Lower lobe of right lung (tissue), 2 donors: ENCODE results near the gene SLAMF8. TPM values are rescaled to one million over a fixed set of nuclear protein-coding genes. Genes with fewer than 3 reads are reported as not detected.

ENCODE experiments used
- ATAC-seq, 2 donors: fragments of 200-7000 bp; cut with Tn5 transposase; one replicate each; pipeline ENCODE4 v1.9.1; 2020 to 2022; ENCODE audit warnings: mild to moderate bottlenecking in 2 of 2, moderate library complexity in 2 of 2
- DNase-seq: peaks from one replicate; pipeline ENCODE4 v3.0.0-alpha.2; 2020
- H3K27ac ChIP-seq: fragments of 200-600 bp; one replicate; pipeline ENCODE4 v1.8.0; 2022
- H3K27me3 ChIP-seq: fragments of 200-600 bp; one replicate; pipeline ENCODE4 v1.8.0; 2022; ENCODE audit warnings: low read depth
- H3K36me3 ChIP-seq: fragments of 200-600 bp; one replicate; pipeline ENCODE4 v1.8.0; 2022; ENCODE audit warnings: mild to moderate bottlenecking
- H3K4me1 ChIP-seq: fragments of 200-600 bp; one replicate; pipeline ENCODE4 v1.8.0; 2022
- H3K4me3 ChIP-seq: fragments of 200-600 bp; one replicate; pipeline ENCODE4 v1.8.0; 2022; ENCODE audit warnings: mild to moderate bottlenecking
- H3K9me3 ChIP-seq: fragments of 200-600 bp; one replicate; pipeline ENCODE4 v1.8.0; 2022
- CTCF ChIP-seq: fragments of 200-600 bp; IDR thresholded peaks from one replicate; pipeline ENCODE4 v1.8.0; 2022; ENCODE audit warnings: antibody characterized with exemption, mild to moderate bottlenecking
- intact Hi-C: fragments of 100-400 bp; cut with DNase I; formaldehyde crosslinking; loops from one replicate; pipeline ENCODE4 v1.11.0; 2022
- total RNA-seq: library from RNA; stranded (reverse); fragmentation: NEBNext Ultra II Directional; extraction: Animal tissue kit (Norgen Biotek cat#: 25700); gene quantifications from one replicate; pipeline ENCODE4 v1.2.1, GENCODE V29; 2021
- donor health status: DM: no; HTN: yes; CAD: no; lungs with severe emphysema.

Gene SLAMF8
- total RNA-seq, 1 donor from 2014 or later = 51.2 TPM

GRCh38 chr1:159831412-159832141 lies 4.9 kb downstream of the SLAMF8 start:
- ATAC-seq (no peak), DNase-seq (no peak)
- peaks cover 42% of the 10 kb centered on the region for H3K4me1 ChIP-seq
- H3K27me3 ChIP-seq = no peaks in the 10 kb centered on the region
- no peak for TF ChIP-seq CTCF
- H3K36me3 ChIP-seq = peaks cover 13% of the 10 kb centered on the region
- intact Hi-C loops = no loop called here
- no peak overlapping the region for H3K27ac ChIP-seq
- no peak overlapping the region for H3K4me3 ChIP-seq
- H3K9me3 ChIP-seq = no peaks in the 10 kb centered on the region

- peaks cover 35% of the 10 kb centered on the region for H3K4me1 ChIP-seq
- intact Hi-C loops = no loop called here
- ATAC-seq (no peak), DNase-seq (no peak)
- peaks cover 13% of the 10 kb centered on the region for H3K36me3 ChIP-seq
- no peaks in the 10 kb centered on the region for H3K9me3 ChIP-seq
- H3K27ac ChIP-seq = no peak overlapping the region
- H3K4me3 ChIP-seq = no peak overlapping the region
- no peaks in the 10 kb centered on the region for H3K27me3 ChIP-seq
- no peak for TF ChIP-seq CTCF
These were observed 5.6 kb downstream of the SLAMF8 start for GRCh38 chr1:159832309-159832708.

- Histone ChIP-seq H3K36me3 (peaks cover 19% of the 10 kb centered on the region), H3K9me3 (no peaks in the 10 kb centered on the region), H3K4me3 (no peak overlapping the region), H3K4me1 (peaks cover 4% of the 10 kb centered on the region), H3K27me3 (no peaks in the 10 kb centered on the region), H3K27ac (no peak overlapping the region)
- intact Hi-C loops = no loop called here
- DNase-seq (no peak), ATAC-seq (no peak)
- TF ChIP-seq CTCF = no peak
These were observed 8.7 kb downstream of the SLAMF8 start for GRCh38 chr1:159835356-159835755.

DNA sequence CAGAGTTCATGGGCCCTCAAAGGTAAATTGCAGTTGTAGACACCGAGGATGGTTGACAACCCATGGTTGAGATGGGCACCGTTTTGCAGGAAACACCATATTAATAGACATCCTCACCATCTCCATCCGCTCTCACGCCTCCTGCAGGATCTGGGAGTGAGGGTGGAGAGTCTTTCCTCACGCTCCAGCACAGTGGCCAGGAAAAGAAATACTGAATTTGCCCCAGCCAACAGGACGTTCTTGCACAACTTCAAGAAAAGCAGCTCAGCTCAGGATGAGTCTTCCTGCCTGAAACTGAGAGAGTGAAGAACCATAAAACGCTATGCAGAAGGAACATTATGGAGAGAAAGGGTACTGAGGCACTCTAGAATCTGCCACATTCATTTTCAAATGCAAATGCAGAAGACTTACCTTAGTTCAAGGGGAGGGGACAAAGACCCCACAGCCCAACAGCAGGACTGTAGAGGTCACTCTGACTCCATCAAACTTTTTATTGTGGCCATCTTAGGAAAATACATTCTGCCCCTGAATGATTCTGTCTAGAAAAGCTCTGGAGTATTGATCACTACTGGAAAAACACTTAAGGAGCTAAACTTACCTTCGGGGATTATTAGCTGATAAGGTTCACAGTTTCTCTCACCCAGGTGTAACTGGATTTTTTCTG lies 9.3 kb downstream of the SLAMF8 start:
- intact Hi-C loops = no loop called here
- DNase-seq (no peak), ATAC-seq (no peak)
- Histone ChIP-seq H3K4me3 (no peak overlapping the region), H3K27ac (no peak overlapping the region), H3K4me1 (no peaks in the 10 kb centered on the region), H3K36me3 (peaks cover 19% of the 10 kb centered on the region), H3K9me3 (no peaks in the 10 kb centered on the region), H3K27me3 (no peaks in the 10 kb centered on the region)
- TF ChIP-seq CTCF = no peak

GRCh38 chr1:159838715-159839114 lies 12.0 kb downstream of the SLAMF8 start:
- DNase-seq (no peak), ATAC-seq (no peak)
- intact Hi-C loops = no loop called here
- no peak for TF ChIP-seq CTCF
- Histone ChIP-seq H3K4me3 (no peak overlapping the region), H3K36me3 (peaks cover 19% of the 10 kb centered on the region), H3K27ac (no peak overlapping the region), H3K9me3 (no peaks in the 10 kb centered on the region), H3K27me3 (no peaks in the 10 kb centered on the region), H3K4me1 (no peaks in the 10 kb centered on the region)
